Fibroblast of villous mesenchyme (primary cell): Measurements from ENCODE around the gene PDAP1. TPM values are rescaled to one million over a fixed set of nuclear protein-coding genes. Genes with fewer than 3 reads are reported as not detected.

ENCODE experiments used
- DNase-seq: peaks from one replicate; pipeline ENCODE4 v3.0.0-alpha.2; 2010; ENCODE audit warnings: low read depth
- H3K4me3 ChIP-seq: 2 replicates; pipeline ENCODE4 v1.5.1; 2011; ENCODE audit warnings: low read depth, mild to moderate bottlenecking, low read length
- CTCF ChIP-seq: IDR thresholded peaks from 2 replicates; pipeline ENCODE4 v1.5.1; 2012; ENCODE audit warnings: low read depth, mild to moderate bottlenecking, low read length; ENCODE audit not compliant: insufficient read depth
- total RNA-seq: library from RNA; depleted of rRNA; stranded (reverse); fragments of >200 nt; gene quantifications from 2 replicates; pipeline ENCODE4 v1.2.3, GENCODE V29; 2012

The PDAP1 gene
- total RNA-seq = 34.5 and 38.0 TPM in 2 replicates

DNA sequence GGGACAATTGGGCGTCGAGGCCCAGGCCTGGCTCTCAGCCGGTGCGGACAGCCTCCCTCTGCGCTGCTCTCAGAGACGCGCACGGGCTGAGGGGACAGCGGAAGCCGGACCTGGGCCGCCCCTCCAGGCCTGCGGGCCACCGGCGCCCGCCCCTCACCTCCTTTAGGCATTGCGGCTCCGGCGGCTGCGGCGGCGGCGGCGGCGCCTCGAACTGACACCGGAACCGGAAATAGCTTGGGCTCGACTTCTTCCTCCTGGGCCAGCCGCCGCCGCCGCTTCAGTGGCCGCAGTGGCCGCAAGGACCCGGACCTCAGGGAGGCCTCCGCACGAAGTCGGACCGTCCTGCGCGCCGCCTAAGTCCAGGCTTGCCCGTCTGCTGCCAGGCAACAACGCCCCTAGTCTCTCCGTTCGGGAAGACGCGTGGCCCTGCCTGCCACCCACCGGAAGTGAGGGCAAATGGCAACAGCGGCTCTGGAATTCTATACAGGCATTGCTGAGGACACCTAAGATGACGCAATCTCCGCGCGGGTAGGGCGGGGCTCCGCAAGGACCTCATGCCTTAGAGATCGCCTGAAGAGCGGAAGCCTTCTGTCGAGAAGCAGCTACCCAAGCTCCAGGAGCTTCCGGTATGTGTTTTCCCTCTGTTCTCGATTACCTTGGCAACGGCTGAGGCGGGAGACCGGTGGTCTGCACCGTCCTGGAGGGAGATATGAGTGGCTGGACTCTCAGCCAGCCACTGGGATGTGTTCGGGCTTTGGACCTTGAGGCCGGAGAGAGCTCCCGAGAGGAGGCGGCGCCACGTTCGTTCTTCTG, at the start of gene PDAP1, which contains the start of gene BUD31:
TSS of gene PDAP1 (minus strand) at position 219 of the 813 bp plus-strand sequence. CDS start at position 170, 49 bp downstream.
TSS of gene BUD31 (plus strand) at position 591 of the 813 bp plus-strand sequence. CDS start 2,124 bp downstream, outside the sequence.
- TF ChIP-seq CTCF = no peak
- H3K4me3 ChIP-seq = peak within 1 kb of the TSS; percentile 96
- peak; percentile 97 for DNase-seq

- TF ChIP-seq CTCF = no peak
- no peak overlapping the region for H3K4me3 ChIP-seq
- DNase-seq = no peak
Measured at GRCh38 chr7:99457650-99458493, 49.5 kb upstream of the PDAP1 start.

DNA sequence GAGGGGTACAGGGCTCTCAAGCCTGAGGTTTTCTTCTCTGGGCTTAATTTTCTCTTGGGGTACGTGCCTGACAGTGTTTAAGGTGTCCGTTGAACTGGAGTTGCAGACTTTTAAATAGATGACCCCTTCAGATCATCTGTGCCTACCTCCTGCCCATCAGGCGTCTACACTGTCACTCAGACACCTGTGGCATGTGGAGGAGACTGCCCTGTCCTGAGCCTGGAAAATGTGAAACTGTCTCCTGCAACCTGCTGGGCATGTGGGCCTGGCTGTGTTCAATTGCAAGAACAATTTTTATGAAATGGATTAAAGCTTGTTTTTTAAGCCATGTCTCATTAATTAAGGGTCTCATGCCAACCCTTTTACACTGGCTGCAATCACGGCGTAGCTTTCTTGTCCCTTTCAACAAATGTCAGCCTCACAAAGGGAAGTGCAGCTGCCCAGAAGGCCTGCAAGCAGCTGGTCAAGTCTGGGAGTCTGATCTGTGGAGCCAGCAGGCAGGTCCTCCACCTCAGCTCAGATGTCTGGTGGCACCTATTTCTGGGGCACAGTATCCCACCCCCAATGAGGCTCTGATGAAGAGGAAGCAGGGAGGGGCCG, 48.8 kb upstream of the PDAP1 start:
- no peak overlapping the region for H3K4me3 ChIP-seq
- DNase-seq = no peak
- no peak for TF ChIP-seq CTCF

GRCh38 chr7:99456288-99456687, 47.9 kb upstream of the PDAP1 start:
- no peak overlapping the region for H3K4me3 ChIP-seq
- TF ChIP-seq CTCF = no peak
- no peak for DNase-seq

GRCh38 chr7:99455874-99456273, 47.5 kb upstream of the PDAP1 start:
- TF ChIP-seq CTCF = no peak
- H3K4me3 ChIP-seq = no peak overlapping the region
- no peak for DNase-seq

GRCh38 chr7:99453105-99453504, 44.7 kb upstream of the PDAP1 start:
- TF ChIP-seq CTCF = no peak
- no peak for DNase-seq
- H3K4me3 ChIP-seq = no peak overlapping the region
